Naive thymus-derived CD4-positive, alpha-beta T cell (primary cell): ENCODE data around the gene XRCC2. TPM values are rescaled to one million over a fixed set of nuclear protein-coding genes. Genes with fewer than 3 reads are reported as not detected.

Experiments
- polyA plus RNA-seq, 2 donors: library from polyadenylated mRNA; unstranded; fragments of 300-500 nt; fragmentation: Illumina TruSeq; gene quantifications; one replicate each; pipeline ENCODE4 v1.2.3, GENCODE V29; 2021
- total RNA-seq, 6 experiments: library from RNA in 5 of 6; stranded (reverse) in 5 of 6; gene quantifications; 1 replicate in 5 of 6; 2 replicates in 1 of 6; pipeline ENCODE4 v1.2.3 and lab custom pipeline; 2021 to 2026

Gene XRCC2
- total and polyA plus RNA-seq, 7 experiments from 2014 or later: 0.20 to 13.8 (median 0.56) TPM

Other genes with a start within 250 kb of the XRCC2 start
- gene KMT2C, start 240.1 kb downstream of the XRCC2 start, total RNA-seq: 100 to 1,000 TPM in 4 of 5 experiments, 10 to 100 TPM in 1; 82.5 to 152 (median 121) TPM
- 10 to 100 TPM; 17.0 to 18.6 TPM for gene KMT2C, start 240.1 kb downstream of the XRCC2 start, polyA plus RNA-seq
- 10 to 100 TPM in 2 of 5 experiments, 1 to 10 TPM in 3; 5.6 to 12.5 (median 9.3) TPM for gene ACTR3B, start 83.6 kb upstream of the XRCC2 start, total RNA-seq
- 10 to 100 TPM in 1 of 2 donors, 1 to 10 TPM in 1; 5.3 to 18.9 TPM for gene ACTR3B, start 83.6 kb upstream of the XRCC2 start, polyA plus RNA-seq